DMS 273 (cell line): Measurements from ENCODE around the gene TCL1A.
"Not testable (repeated sequence)": the region's sequence is repeated elsewhere in the genome, so short reads cannot be mapped to it uniquely, and the experiment has no call there.

Experiments used
- DNase-seq: peaks from one replicate; lab custom pipeline; 2025; ENCODE audit not compliant: unreplicated experiment; lab: John Stamatoyannopoulos, UW

The TCL1A gene, protein sequence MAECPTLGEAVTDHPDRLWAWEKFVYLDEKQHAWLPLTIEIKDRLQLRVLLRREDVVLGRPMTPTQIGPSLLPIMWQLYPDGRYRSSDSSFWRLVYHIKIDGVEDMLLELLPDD

DNA sequence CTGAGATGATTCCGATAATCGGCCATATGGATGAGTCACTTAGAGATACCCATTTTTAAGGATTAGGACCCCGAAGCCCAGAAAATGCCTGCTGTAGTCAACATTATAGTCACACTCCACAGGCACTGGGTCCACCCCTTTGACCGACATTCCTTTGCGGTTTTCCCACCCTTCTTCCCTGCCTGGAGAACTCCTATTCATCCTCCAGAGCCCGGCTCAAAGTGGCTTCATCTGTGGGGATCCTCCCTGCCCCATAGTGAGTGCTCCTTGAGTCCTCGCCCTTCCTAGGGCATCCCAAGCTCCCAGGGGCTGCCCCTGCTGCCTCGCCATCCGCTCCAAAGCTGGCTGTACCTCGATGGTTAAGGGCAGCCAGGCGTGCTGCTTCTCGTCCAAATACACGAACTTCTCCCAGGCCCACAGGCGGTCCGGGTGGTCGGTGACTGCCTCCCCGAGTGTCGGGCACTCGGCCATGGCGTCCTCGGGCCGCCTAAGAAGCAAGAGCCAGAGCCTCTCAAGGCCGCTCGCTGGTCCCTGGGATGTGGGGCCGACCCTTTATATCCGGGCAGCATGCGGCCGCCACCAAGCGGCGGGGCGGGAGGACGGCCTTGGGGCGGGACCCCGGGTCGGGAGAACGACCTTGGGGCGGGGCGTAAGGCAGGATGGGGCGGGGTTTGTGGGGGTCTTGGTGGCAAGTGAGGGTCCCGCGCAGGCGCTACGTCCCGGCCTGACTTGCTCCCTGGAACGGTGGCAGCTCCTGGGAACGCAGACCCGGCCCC is at the start of gene TCL1A:
TCL1A (minus strand) TSS at position 530 of the 776 bp plus-strand sequence; CDS start at position 471, 59 bp downstream.
- no peak for DNase-seq

DNA sequence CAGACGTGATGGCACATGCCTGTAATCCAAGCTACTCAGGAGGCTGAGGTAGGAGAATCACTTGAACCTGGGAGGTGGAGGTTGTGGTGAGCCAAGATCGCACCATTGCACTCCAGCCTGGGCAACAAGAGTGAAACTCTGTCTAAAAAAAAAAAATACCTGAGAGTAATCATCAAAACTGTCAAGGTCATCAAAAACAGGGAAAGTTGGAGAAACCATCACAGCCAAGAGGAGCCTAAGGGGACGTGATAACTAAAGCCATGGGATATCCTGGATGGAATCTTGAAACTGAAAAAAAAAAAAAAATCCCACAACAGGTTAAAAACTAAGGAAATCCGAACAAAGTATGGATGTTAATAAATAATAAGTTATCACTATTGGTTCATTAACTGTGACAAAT is 49.1 kb upstream of the TCL1A start:
- not testable (repeated sequence) for DNase-seq

DNA sequence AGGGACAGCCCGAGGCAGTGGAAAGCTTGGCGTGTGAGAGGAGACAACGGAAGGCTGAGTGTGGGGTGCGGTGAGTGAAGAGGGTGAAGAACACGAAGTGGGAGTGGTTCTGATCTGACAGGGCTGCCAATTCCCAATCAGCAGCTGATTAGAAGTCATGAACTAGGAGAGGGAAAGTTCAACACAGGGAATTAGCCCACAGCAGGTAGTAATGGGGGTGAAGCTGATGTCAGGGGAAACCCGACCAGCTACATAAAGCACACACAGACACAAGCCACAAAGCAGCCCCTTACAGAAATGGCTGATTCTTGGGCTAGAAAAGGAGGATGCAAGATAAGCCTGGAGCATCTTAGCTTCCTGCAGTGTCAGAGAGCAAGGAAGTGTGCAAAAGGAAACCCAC is 47.5 kb upstream of the TCL1A start:
- no peak for DNase-seq

DNA sequence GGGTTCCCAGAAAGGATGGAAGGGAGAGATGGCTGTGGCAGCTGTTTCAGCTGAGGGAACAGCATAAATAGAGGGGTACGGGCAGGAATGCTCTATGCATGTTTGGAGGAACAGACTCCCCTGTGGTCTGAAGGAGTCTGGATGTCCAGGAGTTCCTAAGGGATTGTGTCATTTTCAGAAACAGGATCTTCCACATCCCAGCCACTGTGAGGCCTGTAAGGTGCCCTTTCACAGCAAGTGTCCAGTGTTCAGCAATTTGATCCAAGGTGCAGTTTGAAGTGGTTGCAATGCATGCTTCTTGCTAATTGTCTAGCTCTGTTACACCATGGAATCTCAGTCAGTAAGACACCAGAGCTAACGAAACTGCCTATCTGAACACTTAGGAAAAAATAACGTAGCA is 46.7 kb upstream of the TCL1A start:
- no peak for DNase-seq

DNA sequence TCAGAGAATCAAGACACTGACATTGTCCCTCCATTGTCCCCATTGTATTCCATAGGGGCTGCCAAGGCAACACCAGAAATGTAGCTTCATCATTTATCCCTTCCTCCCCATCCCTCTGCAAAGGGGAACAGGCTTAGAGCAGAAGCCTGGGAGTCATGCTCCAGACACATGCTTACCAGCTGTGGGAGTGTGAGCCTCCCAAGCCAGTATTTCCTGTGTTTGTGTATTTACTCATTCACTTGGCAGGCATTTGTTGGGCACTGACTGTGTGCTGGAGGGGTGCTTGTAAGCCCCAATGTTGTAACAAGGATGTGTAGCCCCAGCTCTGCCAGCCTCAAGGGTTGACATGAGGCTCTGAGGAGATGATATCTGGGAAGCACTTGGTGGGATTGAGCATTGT is 46.0 kb upstream of the TCL1A start:
- DNase-seq: no peak

DNA sequence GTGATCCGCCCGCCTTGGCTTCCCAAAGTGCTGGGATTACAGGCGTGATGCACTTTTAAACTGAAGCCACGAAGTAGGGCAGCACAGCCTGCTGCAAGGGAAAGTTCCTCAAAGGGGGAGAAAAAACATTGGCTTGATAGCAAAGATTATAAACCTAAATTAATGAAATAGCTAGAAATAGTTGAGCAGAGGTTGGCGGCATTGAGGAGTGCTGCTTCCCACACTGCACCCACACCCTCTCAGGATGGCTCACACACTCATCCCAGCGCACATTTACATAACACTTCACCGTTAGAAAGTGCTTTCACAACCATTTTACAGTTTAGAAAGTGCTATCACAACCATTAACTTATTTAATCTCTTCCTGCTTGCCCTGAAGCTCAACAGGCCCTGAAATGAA is 44.4 kb upstream of the TCL1A start:
- DNase-seq: no peak

DNA sequence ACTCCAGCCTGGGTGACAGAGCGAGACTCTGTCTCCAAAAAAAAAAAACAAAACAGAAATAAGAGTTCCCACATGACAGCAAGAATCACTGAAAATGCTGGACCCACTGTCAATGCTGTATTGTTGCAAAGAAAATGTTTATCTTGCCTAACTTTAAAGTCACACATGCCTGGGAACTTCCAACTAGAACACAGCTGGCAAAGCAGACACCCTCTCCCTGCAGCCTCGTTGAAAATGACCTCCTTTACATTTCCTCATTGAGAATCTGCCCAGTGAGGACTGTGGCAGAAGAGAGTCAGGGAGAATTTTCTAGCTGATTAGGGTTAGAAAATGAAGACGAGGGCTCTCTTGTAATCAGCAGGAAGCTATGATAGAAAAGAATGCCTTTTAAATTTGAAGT is 42.8 kb upstream of the TCL1A start:
- DNase-seq: no peak

DNA sequence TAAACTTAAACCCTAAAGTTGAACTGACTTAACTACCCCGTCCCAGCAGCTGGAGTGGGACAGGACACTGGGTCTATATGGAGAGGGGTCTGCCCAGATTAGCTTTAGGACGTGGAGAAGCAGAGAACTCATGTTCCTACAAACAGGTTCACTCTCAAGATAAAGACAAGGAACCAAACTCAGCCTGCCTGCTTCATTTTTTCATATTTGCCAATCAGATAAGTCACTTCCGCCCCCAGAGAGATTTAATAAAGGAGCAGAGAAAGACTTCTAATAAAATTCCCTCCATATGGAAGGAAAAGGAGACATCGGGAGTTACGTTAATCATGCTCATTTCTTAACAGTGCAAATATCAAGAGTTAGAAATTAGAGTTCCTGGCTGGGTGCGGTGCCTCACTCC is 42.2 kb upstream of the TCL1A start:
- DNase-seq: no peak

DNA sequence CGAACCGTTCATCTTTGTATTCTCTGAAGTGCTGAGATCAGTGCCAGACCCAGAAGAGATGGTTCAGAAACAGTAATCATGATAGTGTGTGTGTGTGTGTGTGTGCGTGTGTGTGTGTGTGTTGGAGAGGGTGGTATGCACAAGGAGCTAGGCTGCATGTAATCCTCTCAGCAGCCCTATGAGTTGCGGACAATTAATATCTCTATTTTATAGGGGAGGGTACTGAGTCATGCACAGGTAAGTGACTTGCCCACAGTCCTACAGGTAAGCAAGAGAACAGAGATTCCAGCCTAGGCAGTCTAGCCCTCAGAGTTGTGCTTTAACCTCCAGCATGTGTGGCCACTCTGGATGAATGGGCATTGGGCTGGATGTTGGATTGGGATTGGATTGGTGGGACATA is 27.9 kb upstream of the TCL1A start:
- no peak for DNase-seq

DNA sequence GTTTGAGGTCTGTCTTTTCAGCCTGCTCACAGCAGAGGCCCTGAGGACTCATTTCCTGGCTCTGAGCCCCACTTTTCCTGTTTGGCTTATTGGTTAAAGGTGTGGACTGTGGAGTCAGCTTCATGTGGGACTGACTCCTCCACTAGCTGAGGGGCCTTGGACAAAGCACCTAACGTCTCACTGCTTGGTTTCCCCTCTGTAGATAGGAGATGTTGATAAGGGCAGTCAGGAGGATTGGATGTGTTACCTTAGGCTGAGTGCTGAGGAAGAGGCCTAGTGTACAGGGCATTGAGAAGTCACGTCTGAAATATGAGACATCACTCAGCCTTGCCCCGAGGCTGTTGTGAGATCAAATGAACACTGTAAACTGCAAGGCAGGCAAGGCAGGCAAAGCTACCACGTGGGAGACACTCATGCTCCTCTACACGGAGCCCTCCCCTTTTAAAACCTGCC is 27.1 kb upstream of the TCL1A start:
- DNase-seq: no peak

DNA sequence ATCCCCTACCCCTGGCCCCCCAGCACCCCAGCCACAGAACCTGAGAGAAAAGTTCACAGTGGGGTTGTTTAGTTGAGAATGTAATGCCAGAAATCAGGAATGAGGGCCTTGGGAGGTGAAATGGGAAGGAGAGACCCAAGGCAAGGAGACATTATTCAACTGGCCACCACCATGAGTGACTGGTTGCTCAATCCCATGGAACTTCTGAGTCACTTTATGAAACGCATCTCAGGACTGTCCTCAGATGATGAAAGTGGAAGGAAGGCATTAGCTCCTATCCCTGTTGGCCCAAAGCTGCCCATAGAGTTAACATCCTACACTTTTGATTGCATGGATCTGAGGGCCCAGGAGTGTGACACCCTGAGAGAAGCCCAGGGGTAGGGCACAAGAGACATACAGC is 25.4 kb upstream of the TCL1A start:
- DNase-seq: no peak

DNA sequence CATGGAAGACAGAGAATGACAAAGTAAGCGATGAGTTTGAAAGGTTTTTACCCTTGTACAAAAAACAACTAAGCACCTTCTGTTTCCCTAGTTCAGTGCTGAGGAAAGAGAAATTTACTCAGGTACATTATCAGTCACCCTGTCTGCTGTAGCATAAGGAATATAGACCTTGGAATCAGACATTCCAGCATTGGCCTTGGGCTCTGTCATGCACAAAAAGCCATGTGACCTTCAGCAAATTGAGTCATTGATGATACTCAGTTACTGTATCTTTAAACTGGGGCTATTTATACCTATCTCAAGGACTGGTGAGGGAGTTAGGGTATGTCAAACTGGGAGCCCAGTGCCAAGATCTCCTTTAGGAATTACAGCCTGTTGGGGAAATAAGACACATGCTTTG is 19.3 kb upstream of the TCL1A start:
- DNase-seq: no peak

DNA sequence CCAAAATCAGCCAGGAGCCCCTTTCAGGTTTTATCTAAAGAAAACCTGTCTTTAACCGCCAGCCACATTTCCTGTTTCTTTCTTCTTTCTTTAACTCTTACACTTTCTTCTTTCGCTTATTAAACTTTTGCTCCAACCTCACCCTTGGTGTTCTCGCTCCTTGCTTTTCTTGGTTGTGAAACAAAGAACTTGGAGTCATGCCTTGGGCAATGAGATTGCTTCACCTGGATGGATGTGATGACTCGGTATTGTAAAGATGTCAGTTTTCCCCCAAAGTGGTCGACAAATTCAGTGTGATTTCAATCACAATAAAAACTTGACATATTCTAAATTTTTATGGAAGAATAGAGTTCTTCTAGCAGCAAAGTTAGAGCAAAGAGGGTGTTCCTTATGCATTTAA is 16.2 kb upstream of the TCL1A start:
- no peak for DNase-seq

DNA sequence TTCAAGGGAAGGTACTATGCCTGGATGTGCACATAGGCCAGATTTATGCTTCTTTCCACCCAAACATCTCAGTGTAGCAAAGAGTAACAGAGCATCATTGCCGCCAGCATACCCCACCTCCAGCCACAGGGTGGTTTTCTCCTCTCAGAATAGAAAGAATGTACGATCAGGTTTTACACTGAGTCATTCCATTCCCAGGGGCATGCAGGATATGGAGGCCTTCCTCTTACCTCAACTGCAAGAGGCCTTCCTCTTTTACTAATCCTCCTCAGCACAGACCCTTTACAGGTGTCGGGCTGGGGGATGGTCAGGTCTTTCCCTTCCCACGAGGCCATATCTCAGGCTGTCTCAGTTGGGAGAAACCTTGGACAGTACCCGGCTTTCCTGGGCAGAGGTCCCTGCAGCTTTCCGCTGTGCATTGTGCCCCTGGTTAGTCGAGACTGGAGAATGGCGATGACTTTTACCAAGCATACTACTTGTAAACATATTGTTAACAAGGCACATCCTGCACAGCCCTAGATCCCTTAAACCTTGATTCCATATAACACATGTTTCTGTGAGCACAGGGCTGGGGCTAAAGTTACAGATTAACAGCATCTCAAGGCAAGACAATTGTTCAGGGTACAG is 15.6 kb upstream of the TCL1A start:
- not testable (repeated sequence) for DNase-seq

DNA sequence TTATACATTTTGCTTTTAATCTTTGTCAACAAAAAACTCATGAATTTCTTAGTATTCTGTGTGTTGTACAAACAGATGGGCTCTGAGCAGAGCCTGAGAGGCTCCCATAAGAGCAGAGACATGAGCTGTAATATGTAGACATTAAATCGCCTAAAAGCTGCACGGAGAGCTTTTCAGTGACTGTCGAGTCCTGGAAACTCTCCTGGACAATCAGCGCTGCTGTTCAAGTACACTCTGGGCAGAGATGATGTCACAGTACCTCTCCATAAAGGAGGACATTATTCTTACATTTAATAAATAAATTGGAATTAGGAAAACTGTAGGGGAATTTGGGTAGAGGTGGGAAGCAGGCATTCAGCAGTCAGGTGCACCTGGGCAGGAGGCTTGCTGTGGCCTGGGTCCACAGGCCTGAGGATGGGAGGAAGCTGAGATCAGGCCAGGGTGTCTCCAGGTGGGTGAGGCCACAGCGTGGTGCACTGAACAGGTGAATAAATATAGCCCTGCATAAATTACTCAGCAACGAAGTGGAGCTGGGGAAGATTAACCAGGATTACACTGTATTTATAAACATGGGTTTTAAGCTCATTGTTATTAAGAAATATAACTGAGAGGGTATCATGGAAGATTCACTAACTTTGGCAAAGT is 13.3 kb upstream of the TCL1A start:
- no peak for DNase-seq

DNA sequence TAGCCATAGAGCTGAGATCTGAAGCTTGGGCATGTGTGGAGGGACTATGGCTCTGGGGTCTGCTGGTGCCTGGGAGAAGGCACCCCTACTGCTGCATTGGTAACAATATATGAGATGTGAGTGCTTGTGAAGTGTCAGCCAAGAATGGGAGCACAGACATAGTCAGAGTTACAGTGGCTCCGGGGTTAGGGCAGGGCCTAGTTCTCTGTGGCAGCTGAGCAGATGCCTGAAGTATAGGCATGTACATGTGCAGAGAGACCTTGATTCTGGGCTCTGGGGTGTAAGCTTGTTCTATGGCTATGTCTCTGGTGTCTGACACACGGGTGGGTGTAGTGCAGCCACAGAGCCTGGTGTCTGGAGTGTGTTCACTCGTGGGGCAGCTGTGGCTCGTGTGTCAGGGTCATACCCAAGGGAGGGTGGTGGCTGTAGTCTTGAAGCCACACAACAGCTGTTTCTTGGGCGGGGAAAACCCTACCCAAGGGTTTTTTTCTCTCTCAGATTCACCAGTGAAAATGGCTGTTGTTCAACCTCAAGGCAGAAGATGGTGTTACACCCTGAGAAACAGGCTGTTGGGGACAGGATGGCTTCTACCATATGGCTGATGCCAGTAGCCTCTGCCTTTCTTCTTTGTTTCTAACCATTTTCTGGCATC is 11.9 kb upstream of the TCL1A start:
- DNase-seq: no peak

DNA sequence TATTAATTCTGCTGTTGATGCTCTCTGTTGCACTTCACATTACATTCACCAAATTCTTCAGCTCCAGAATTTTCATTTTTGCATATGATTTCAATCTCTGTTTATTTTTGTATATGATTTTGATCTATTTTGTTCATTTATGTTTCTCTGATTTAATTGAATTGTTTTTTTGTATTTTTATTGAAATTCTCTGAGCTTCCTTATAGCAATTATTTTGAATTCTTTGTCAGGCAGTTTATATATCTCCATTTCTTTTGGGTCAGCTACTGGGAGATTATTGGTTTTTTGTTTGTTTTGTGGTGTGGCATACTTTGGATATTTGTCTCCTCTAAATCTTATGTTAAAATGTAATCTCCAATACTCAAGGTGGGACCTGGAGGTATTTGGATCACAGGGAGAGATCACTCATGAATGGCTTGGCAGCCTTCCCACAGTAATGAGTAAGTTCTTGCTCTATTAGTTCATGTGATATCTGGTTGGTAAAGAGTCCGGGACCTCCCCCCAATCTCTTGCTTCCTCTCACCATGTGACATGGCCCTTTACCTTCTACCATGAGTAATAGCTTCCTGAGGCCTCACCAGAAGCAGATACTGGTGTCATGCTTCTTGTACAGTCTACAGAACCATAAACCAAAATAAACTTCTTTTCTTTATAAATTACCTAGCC is 8.7 kb upstream of the TCL1A start:
- DNase-seq: no peak

DNA sequence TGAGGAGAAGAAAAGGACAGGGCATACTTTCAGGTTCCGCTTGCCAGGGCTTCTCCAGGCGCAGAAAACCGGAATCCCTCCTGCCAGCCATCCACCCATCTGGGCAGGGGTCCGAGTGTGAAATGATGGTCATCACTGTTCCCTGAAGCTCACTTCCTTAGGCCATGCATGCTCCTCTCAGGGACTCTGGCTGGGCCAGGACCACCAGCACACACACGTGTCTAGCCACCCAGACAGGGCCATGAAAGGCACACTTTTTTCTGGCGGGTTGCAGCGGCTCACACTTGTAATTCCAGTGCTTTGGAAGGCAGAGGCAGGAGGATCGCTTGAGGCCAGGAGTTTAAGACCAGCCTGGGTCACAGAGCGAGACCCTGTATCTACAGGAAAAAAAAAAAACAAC is 1.5 kb downstream of the TCL1A start:
- DNase-seq: no peak

DNA sequence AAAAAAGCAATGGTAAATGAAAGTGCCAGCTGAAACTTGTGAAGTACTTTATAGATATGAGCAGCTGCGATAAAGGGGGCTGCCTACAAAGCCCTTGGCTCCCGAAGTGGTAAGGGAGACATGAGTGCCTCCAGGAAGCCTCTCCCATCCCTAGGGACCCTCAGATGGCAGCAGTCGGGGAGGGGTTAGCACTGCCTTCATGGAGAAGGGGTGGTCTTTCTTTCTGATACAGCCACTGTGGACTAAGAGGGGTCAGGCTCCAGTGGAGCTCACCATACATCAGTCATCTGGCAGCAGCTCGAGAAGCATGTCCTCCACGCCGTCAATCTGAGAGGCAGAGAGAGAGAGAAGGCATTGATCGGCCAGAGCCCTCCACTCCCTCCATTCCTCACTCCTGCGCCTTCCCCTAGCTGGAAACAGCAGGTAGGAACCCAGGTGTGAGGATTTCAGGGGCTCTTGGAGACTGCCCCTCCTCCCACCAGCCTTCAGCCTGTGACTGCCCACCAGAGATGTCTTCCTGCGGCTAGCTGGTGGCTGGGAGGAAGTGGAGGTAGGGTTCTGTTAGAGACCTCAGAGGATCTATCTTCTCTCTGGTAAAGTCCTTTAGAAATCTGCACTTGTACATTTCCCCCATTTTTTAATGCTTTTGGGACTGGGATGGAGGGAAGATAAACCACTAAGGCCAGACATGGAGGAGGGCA is 2.3 kb downstream of the TCL1A start:
- no peak for DNase-seq

DNA sequence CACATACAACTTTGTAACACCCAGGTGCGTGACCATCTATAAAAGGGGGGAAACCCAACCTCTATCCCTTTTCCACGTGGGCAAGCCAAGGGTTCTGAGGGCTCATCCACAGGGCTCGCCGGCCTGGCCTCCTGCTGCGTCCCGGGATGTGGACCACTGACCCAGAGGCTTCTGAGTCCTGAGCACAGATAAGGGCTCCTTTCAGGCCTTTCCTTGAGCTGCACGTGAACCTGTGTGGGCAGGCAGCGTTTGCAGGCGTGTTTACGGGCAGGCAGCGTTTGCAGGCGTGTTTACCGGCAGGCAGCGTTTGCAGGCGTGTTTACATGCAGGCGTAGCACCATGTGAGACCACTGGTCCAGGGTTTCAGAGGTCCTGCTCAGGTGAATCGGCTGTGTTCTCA is 3.8 kb downstream of the TCL1A start:
- no peak for DNase-seq
